OCI-LY1 (cell line): Measurements from ENCODE around the gene CARD10.

Source experiments
- EZH2 ChIP-seq: fragments of 200-600 bp; sonication (generic), shearing (Covaris generic); IDR thresholded peaks from 2 replicates; pipeline ENCODE4 v1.8.0; 2017; ENCODE audit warnings: borderline replicate concordance, mixed run types, mild to moderate bottlenecking, antibody characterized with exemption, low read length, moderate library complexity, mixed read lengths
- TF ChIP-seq, protein P1 (sequence below): fragments of 200-600 bp; sonication (generic), shearing (Covaris generic); IDR thresholded peaks from 2 replicates; pipeline ENCODE4 v1.5.1; 2017; ENCODE audit warnings: mild to moderate bottlenecking, antibody characterized with exemption, low read length, moderate library complexity, mixed read lengths

DNA sequence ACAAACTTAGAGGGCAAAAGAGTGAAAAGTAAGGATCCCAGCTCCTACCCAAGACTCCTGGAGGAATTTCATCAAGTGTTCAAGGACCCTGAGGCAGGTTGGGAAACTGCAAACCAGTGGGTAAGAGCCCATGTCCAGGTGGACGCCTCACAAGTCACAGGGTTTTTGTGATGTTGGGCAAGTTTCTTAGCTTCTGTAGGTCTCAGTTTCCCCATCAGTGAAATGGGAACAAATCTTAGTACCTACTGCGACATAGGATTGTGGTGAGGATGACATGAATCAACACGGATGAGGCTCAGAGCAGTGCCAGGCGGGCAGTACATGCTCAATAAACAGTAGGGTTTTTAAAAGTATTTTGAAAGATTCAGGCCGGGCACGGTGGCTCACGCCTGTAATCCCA, 23.7 kb upstream of the CARD10 start:
- TF ChIP-seq, protein P1, sequence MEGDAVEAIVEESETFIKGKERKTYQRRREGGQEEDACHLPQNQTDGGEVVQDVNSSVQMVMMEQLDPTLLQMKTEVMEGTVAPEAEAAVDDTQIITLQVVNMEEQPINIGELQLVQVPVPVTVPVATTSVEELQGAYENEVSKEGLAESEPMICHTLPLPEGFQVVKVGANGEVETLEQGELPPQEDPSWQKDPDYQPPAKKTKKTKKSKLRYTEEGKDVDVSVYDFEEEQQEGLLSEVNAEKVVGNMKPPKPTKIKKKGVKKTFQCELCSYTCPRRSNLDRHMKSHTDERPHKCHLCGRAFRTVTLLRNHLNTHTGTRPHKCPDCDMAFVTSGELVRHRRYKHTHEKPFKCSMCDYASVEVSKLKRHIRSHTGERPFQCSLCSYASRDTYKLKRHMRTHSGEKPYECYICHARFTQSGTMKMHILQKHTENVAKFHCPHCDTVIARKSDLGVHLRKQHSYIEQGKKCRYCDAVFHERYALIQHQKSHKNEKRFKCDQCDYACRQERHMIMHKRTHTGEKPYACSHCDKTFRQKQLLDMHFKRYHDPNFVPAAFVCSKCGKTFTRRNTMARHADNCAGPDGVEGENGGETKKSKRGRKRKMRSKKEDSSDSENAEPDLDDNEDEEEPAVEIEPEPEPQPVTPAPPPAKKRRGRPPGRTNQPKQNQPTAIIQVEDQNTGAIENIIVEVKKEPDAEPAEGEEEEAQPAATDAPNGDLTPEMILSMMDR = no peak
- no peak for TF ChIP-seq EZH2
